Measurements from ENCODE around the gene CDK6.

The CDK6 gene

DNA sequence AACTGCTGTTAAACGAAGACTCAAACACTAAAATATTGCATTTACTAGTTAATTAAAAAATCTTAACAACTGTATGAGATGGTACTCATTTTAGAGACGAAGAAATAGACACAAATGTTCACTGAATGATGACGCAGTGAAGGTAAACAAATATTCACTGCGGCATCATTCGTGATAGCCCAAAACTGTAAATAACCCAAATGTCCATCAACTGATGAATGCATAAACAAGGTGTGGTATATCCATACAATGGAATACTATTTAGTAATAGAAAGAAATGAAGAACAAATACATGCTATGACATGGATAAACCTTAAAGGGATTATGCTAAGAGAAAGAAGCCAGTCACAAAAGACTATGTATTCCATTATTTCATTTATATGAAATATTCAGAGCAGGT lies 51.4 kb downstream of the CDK6 start:
- in situ Hi-C loops (cut with HindIII; ENCODE audit: low sequenced_read_pairs) = no loop called here
- TF ChIP-seq, protein P1, sequence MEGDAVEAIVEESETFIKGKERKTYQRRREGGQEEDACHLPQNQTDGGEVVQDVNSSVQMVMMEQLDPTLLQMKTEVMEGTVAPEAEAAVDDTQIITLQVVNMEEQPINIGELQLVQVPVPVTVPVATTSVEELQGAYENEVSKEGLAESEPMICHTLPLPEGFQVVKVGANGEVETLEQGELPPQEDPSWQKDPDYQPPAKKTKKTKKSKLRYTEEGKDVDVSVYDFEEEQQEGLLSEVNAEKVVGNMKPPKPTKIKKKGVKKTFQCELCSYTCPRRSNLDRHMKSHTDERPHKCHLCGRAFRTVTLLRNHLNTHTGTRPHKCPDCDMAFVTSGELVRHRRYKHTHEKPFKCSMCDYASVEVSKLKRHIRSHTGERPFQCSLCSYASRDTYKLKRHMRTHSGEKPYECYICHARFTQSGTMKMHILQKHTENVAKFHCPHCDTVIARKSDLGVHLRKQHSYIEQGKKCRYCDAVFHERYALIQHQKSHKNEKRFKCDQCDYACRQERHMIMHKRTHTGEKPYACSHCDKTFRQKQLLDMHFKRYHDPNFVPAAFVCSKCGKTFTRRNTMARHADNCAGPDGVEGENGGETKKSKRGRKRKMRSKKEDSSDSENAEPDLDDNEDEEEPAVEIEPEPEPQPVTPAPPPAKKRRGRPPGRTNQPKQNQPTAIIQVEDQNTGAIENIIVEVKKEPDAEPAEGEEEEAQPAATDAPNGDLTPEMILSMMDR (IDR thresholded peaks at IDR 0.05; ENCODE audit: low read depth, low read length, missing control alignments) = no peak
- no peak for DNase-seq (ENCODE audit: low read depth)
- no peak overlapping the region for H3K4me3 ChIP-seq (ENCODE audit: low read depth, low read length)

DNA sequence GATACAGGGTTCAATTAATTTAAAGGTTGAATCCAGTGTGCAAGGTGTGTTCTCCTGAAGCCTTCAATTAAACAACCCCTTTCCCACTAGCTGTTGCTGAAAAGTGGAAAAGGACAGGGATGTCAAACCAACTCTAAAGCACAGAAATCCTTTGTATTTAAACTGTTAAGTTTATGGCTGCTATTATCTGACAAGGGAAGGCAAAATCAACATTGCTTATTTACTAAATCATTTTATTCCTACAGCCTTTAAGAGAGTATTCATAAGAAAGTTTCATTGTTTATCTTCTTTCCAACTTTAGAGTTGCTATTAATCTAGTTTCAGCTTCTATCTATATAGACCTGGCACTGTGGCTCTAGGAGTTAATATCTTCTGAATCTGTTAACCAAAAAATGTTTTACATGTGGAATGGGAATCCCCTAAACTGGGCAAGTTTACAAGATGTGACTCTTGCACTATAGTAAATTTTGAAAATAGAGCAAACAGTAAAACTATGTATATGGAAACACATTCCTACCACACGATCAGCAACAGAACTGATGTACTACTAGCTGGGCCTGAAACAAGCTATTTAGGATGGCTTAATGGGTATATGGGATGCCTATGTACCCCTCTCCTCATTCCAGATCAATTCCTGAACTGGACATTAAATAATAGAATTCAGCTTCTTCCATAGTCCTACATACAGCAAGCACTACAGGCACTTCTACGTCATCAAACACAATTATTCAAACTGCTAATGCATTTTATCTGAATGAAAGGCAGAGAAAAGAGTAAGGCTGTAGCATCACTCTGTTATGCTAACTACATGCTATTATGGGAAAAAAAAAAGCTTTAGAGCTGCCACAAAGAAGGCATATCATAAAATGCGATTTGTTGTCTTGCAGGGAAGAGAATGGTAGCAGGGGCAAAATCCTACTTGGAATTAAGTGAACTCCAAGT lies 52.8 kb downstream of the CDK6 start:
- in situ Hi-C loops (cut with HindIII; ENCODE audit: low sequenced_read_pairs) = no loop called here
- TF ChIP-seq, protein P1 (IDR thresholded peaks at IDR 0.05; ENCODE audit: low read depth, low read length, missing control alignments) = no peak
- no peak for DNase-seq (ENCODE audit: low read depth)
- no peak overlapping the region for H3K4me3 ChIP-seq (ENCODE audit: low read depth, low read length)

DNA sequence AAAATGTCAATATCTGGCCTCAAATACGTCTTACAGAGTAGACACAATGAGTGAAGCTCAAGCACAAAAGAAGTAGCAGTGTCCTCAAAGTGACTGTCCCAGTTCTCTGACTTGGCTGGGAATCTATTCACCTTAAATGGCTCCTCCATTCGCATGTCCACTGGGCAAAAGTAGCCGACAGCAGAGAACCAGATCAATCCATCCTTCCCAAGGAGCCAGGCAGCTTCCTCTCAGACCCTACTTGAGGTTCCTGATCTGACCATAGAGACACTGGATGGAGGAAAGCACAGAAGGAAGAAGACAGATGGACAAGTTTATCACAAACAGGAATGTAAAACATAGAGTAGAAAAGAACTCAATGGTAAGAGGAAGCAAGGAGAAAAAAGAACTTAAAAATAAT lies 53.5 kb downstream of the CDK6 start:
- TF ChIP-seq, protein P1 (IDR thresholded peaks at IDR 0.05; ENCODE audit: low read depth, low read length, missing control alignments) = no peak
- in situ Hi-C loops (cut with HindIII; ENCODE audit: low sequenced_read_pairs) = no loop called here
- DNase-seq (ENCODE audit: low read depth) = no peak
- H3K4me3 ChIP-seq (ENCODE audit: low read depth, low read length) = no peak overlapping the region

DNA sequence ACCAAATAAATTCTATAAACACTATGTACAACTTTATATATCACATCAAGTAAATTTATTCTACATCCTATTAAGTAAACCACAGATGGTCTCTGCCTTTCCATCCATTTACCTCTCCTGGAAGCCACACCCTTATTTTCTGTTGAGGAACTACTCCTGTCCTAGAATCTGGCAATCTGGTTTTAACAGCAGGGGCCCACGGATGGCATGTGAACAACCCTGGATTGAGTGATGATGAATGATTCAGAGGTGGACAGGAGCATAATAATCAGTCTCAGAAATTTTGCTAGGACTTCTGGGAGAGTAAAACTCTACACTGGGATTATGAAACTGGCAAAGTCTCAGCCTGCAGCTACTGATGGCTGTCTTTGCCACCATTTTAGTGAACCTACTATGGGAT lies 54.1 kb downstream of the CDK6 start:
- TF ChIP-seq, protein P1 (IDR thresholded peaks at IDR 0.05; ENCODE audit: low read depth, low read length, missing control alignments) = no peak
- in situ Hi-C loops (cut with HindIII; ENCODE audit: low sequenced_read_pairs) = no loop called here
- H3K4me3 ChIP-seq (ENCODE audit: low read depth, low read length) = no peak overlapping the region
- no peak for DNase-seq (ENCODE audit: low read depth)

DNA sequence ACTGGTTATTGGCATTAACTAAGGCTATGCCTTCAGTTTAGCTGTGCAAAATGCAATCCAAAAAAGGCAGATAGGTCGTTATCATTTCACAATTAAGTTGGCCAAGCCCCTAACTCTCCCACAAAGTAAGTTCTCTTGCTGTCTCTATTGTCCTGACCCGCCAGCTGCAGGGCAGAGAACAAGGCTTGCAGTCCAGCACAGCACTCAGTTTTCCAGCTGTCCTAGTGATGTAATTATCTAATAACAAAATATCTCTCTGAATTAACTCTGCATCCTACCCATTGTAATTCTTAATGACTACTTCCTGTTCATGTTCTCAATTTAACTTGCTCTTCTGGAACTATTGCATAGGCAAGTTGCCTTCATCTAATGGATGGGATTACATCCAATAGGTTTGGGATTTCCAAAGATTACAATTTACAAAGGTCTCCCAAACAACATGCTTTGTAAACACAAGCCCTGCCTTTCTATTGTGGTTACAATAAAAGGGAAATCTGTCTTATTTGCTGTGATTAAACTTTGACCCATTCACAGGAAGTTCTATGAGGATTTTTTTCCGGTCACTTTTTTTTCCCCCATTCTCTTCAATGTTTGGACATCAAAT lies 55.2 kb downstream of the CDK6 start:
- TF ChIP-seq, protein P1 (IDR thresholded peaks at IDR 0.05; ENCODE audit: low read depth, low read length, missing control alignments) = no peak
- in situ Hi-C loops (cut with HindIII; ENCODE audit: low sequenced_read_pairs) = no loop called here

DNA sequence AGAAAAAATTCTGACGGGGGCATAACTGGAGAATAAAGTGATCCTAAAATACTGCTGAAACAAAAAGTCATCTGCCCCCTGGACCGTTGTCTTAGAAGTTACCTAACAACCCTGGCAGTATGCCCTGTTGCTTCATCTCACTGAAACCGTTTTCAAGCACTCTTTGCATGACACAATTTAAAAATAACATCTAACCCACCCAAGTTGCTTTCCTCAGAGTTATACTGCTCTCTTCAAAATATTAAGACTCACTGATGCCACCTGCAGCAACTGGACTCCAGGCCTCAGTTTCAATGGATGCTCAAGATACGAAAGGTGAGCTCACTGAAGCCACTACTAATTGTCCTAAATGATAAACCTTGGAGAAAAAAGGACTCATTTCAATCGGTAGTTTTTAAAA lies 57.4 kb downstream of the CDK6 start:
- H3K4me3 ChIP-seq (ENCODE audit: low read depth, low read length) = no peak overlapping the region
- DNase-seq (ENCODE audit: low read depth) = peak; percentile 63
- in situ Hi-C loops (cut with HindIII; ENCODE audit: low sequenced_read_pairs) = no loop called here
- TF ChIP-seq, protein P1 (IDR thresholded peaks at IDR 0.05; ENCODE audit: low read depth, low read length, missing control alignments) = peak; percentile 6

More for the DNA sequence above, 55.2 kb downstream of the CDK6 start:
- DNase-seq (ENCODE audit: low read depth) = no peak
- H3K4me3 ChIP-seq (ENCODE audit: low read depth, low read length) = no peak overlapping the region
